ENCODE measurements around the gene KLHL13.
"Not testable (repeated sequence)": the region's sequence is repeated elsewhere in the genome, so short reads cannot be mapped to it uniquely, and the experiment has no call there.

The KLHL13 gene

GRCh38 chrX:118047446-118048186 lies 69.0 kb downstream of the KLHL13 start:
- DNase-seq = no peak
- TF ChIP-seq GATA1 (IDR thresholded peaks at IDR 0.05; ENCODE audit: low read depth, low read length) (no peak), POLR2A (IDR thresholded peaks at IDR 0.05; ENCODE audit: low read length) (no peak)

- TF ChIP-seq GATA1 (IDR thresholded peaks at IDR 0.05; ENCODE audit: low read depth, low read length) = no peak
- TF ChIP-seq POLR2A (IDR thresholded peaks at IDR 0.05; ENCODE audit: low read length) = no peak
- no peak for DNase-seq
Observed at GRCh38 chrX:118039591-118039990, 77.0 kb downstream of the KLHL13 start.

- DNase-seq = no peak
- TF ChIP-seq GATA1 (IDR thresholded peaks at IDR 0.05; ENCODE audit: low read depth, low read length) = no peak
- no peak for TF ChIP-seq POLR2A (IDR thresholded peaks at IDR 0.05; ENCODE audit: low read length)
Observed at GRCh38 chrX:118038614-118039365, 77.8 kb downstream of the KLHL13 start.

- no peak for DNase-seq
- TF ChIP-seq POLR2A (IDR thresholded peaks at IDR 0.05; ENCODE audit: low read length) (no peak), GATA1 (IDR thresholded peaks at IDR 0.05; ENCODE audit: low read depth, low read length) (no peak)
Observed at GRCh38 chrX:118026631-118027030, 90.0 kb downstream of the KLHL13 start.

GRCh38 chrX:118025226-118025625 lies 91.4 kb downstream of the KLHL13 start:
- no peak for DNase-seq
- no peak for TF ChIP-seq GATA1 (IDR thresholded peaks at IDR 0.05; ENCODE audit: low read depth, low read length)
- TF ChIP-seq POLR2A (IDR thresholded peaks at IDR 0.05; ENCODE audit: low read length) = no peak

GRCh38 chrX:118024482-118024881 lies 92.1 kb downstream of the KLHL13 start:
- no peak for DNase-seq
- TF ChIP-seq GATA1 (IDR thresholded peaks at IDR 0.05; ENCODE audit: low read depth, low read length) = no peak
- no peak for TF ChIP-seq POLR2A (IDR thresholded peaks at IDR 0.05; ENCODE audit: low read length)

- TF ChIP-seq GATA1 (IDR thresholded peaks at IDR 0.05; ENCODE audit: low read depth, low read length) (no peak), POLR2A (IDR thresholded peaks at IDR 0.05; ENCODE audit: low read length) (no peak)
- DNase-seq = no peak
Observed at GRCh38 chrX:118022753-118023152, 93.9 kb downstream of the KLHL13 start.

GRCh38 chrX:118016422-118016821 lies 100.2 kb downstream of the KLHL13 start:
- TF ChIP-seq GATA1 (IDR thresholded peaks at IDR 0.05; ENCODE audit: low read depth, low read length) (no peak), POLR2A (IDR thresholded peaks at IDR 0.05; ENCODE audit: low read length) (no peak)
- DNase-seq = no peak

- not testable (repeated sequence) for DNase-seq
Observed at GRCh38 chrX:118002417-118002816, 114.2 kb downstream of the KLHL13 start.

DNA sequence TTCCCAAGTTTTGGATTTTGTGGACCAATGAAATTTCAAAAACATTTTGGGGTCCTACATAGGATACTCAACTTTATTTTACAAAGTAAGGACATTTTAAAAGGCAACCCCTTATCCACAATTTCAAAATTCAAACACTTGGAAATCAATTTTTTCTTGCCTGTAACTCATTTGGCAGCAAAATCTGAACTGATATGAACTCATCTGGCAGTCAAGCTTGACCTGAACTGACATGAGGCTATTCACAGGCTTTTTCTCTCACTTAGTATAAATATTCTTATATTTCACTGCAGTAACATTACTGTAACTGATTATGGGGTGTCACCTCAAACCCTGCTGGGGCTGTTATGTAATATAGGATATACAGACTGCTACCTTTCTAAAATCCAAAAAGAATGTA lies 116.1 kb downstream of the KLHL13 start:
- DNase-seq = no peak
- no peak for TF ChIP-seq GATA1 (IDR thresholded peaks at IDR 0.05; ENCODE audit: low read depth, low read length)
- TF ChIP-seq POLR2A (IDR thresholded peaks at IDR 0.05; ENCODE audit: low read length) = no peak

DNA sequence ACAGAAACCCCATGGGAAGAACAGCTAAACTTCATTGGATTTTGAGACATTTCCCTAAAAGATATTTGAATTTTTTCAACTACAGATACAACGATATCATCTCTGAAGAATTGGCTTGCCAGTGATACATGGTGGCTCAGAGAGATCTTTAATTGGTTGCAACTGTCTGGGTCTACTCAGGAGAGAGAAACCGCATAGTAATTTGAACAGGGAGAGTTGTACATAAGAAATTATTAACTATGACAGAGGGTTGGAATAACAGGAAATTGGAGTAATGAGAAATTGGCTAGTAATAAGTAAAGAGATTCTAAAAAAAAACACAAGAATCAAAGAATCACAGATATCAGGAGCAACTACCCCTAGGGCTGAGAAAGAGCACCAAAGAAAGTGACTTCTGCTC lies 118.4 kb downstream of the KLHL13 start:
- DNase-seq = no peak
- TF ChIP-seq POLR2A (IDR thresholded peaks at IDR 0.05; ENCODE audit: low read length) = no peak

DNA sequence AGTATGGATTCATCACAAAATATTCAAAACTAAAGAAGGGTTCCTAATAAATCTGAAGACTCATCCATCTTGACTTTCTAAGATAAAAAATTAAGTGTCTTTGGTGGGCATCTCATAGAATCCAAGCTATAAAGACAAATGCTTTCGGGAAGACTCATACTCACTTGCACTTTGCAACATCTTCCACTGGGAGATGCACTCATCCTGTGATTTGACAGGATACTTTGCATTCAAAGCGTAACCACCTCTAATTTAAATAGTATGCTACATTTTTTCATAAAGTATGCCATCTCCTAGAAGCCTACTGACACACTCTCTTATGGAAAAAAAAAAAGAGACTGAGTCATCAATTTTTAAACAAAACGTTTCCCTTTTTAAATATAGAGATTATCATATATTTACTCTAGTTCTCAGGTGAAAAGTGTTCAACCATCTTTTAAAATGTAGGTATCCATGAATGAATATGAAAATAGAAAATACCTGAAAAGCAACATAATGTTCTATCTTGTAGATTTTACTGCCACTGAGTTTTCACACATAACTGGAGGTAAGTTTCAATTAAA lies 119.6 kb downstream of the KLHL13 start:
- TF ChIP-seq GATA1 (IDR thresholded peaks at IDR 0.05; ENCODE audit: low read depth, low read length) = no peak
- TF ChIP-seq POLR2A (IDR thresholded peaks at IDR 0.05; ENCODE audit: low read length) = no peak
- DNase-seq = no peak

DNA sequence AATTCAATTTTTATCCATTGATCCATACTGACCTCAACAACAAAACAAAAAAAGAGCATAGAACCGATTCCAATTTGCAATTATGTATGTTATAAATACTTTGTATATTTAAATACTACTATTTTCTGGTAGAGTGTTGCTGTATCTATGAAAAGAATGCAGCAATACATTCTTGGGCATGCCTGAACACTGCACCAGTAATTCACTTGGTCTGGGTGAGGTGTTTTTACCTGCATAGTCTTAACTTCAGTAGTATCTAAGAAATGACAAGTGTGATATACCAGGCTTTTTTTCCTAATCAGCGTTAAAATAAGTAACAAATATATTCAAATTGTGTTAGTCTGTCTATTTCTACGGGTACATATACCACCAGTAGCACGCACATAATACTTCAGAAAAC lies 120.2 kb downstream of the KLHL13 start:
- TF ChIP-seq GATA1 (IDR thresholded peaks at IDR 0.05; ENCODE audit: low read depth, low read length) = no peak
- TF ChIP-seq POLR2A (IDR thresholded peaks at IDR 0.05; ENCODE audit: low read length) = no peak
- no peak for DNase-seq

DNA sequence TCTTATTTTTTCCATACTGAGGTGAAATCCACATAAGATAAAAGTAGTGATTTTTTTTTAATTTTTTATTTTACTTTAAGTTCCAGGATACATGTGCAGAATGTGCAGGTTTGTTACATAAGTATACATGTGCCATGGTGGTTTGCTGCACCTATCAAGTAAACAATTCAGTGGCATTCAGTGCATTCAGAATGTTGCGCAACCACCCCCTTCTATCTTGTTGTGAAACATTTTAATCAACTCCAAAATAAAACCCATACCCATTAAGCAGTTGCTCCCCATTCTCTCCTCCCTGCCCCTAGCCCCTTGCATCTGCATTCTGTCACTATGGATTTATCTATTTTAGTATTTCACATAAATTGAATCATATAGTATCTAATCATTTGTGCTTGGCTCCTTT lies 121.2 kb downstream of the KLHL13 start:
- no peak for DNase-seq
- no peak for TF ChIP-seq POLR2A (IDR thresholded peaks at IDR 0.05; ENCODE audit: low read length)
- no peak for TF ChIP-seq GATA1 (IDR thresholded peaks at IDR 0.05; ENCODE audit: low read depth, low read length)

All from erythroblast (primary cell).